K562 (cell line): ENCODE results near the gene MORC1. TPM values are rescaled to one million over a fixed set of nuclear protein-coding genes. Genes with fewer than 3 reads are reported as not detected.

Source experiments
- ATAC-seq: fragments of 200-7000 bp; cut with Tn5 transposase; 3 replicates; pipeline ENCODE4 v1.9.1; 2020; ENCODE audit warnings: moderate library complexity
- BruUV-seq: library from RNA; stranded (reverse); fragments of 400-500 nt; replicated peaks from 2 replicates; lab custom pipeline; 2021; lab: Mats Ljungman, UMichigan
- CTCF ChIA-PET: fragments of 300-600 bp; formaldehyde crosslinking; extraction: SDS; loops from one replicate; lab custom pipeline; 2021; ENCODE audit warnings: low intra/inter-chr PET ratio; lab: Yijun Ruan, JAX
- POLR2A ChIA-PET: fragments of 300-600, 350-650 bp; sonication (Branson Sonifier 250); formaldehyde crosslinking; extraction: SDS; loops from one replicate; lab custom pipeline; 2021; ENCODE audit warnings: antibody characterized with exemption, inconsistent platforms; lab: Yijun Ruan, JAX
- DNase-seq, 4 experiments: peaks; one replicate each; pipeline versions ENCODE4 v3.0.0 to v3.0.0-alpha.2; 2011 to 2018; ENCODE audit warnings: low spot score in 3 of 4, mixed read lengths in 3 of 4; ENCODE audit errors: extremely low read depth in 1 of 4
- FAIRE-seq: peaks from 2 replicates; lab custom pipeline; 2011; peaks lifted over from hg19 to GRCh38; lab: Jason Lieb, UNC
- H2AFZ ChIP-seq: 2 replicates; pipeline ENCODE4 v1.6.0; 2011; ENCODE audit warnings: low read depth, low read length, control low read depth, inconsistent platforms
- H3K27ac ChIP-seq: fragments of 200-600 bp; 3 replicates; pipeline ENCODE4 v1.8.0; 2011; ENCODE audit warnings: low read depth, mild to moderate bottlenecking, control low read depth, inconsistent platforms, low read length, moderate library complexity, mixed read lengths; ENCODE audit errors: extremely low read depth
- H3K27me3 ChIP-seq, 2 experiments: fragments of 300-600 bp in 1 of 2; 2 replicates in 1 of 2; 3 replicates in 1 of 2; pipeline versions ENCODE4 v1.6.0 to v1.8.0; 2011; ENCODE audit warnings: inconsistent platforms in 2 of 2, low read length in 2 of 2, mild to moderate bottlenecking in 1 of 2, mixed read lengths in 1 of 2, moderate library complexity in 1 of 2; ENCODE audit not compliant: control insufficient read depth in 2 of 2, insufficient read depth in 2 of 2
- H3K36me3 ChIP-seq: fragments of 300-600 bp; 3 replicates; pipeline ENCODE4 v1.8.0; 2011; ENCODE audit warnings: mild to moderate bottlenecking, low read length, inconsistent platforms; ENCODE audit not compliant: control insufficient read depth, insufficient read depth
- H3K4me1 ChIP-seq, 2 experiments: fragments of 200-600 bp in 1 of 2; replicated peaks in 1 of 2; 2 replicates in 1 of 2; 3 replicates in 1 of 2; pipeline versions ENCODE4 v1.5.1 to v1.8.0; 2011; ENCODE audit warnings: inconsistent platforms in 2 of 2, low read length in 2 of 2, mild to moderate bottlenecking in 1 of 2, mixed read lengths in 1 of 2, moderate library complexity in 1 of 2; ENCODE audit not compliant: control insufficient read depth in 2 of 2, insufficient read depth in 2 of 2
- H3K4me2 ChIP-seq: 2 replicates; pipeline ENCODE4 v1.6.1; 2011; ENCODE audit warnings: low read length, control low read depth, inconsistent platforms, mixed read lengths; ENCODE audit not compliant: insufficient read depth
- H3K4me3 ChIP-seq: fragments of 200-600 bp; sonication (generic), shearing (Covaris generic); 2 replicates; pipeline ENCODE4 v1.5.1; 2016; ENCODE audit warnings: control low read depth, inconsistent platforms
- H3K79me2 ChIP-seq: fragments of 200-600 bp; 3 replicates; pipeline ENCODE4 v1.8.0; 2011; ENCODE audit warnings: low read length, inconsistent platforms; ENCODE audit not compliant: control insufficient read depth, insufficient read depth
- H3K9ac ChIP-seq, 2 experiments: 2 replicates each; pipeline versions ENCODE4 v1.6.0 to v1.6.1; 2011; ENCODE audit warnings: low read depth in 2 of 2, low read length in 2 of 2, control low read depth in 1 of 2, inconsistent platforms in 1 of 2, mild to moderate bottlenecking in 1 of 2, mixed read lengths in 1 of 2; ENCODE audit not compliant: insufficient read depth in 1 of 2
- H3K9me1 ChIP-seq: one replicate; pipeline ENCODE4 v1.6.0; 2011; ENCODE audit warnings: inconsistent platforms, mild to moderate bottlenecking, low read length, moderate library complexity; ENCODE audit not compliant: control insufficient read depth, insufficient read depth
- H3K9me3 ChIP-seq: replicated peaks from 2 replicates; pipeline ENCODE4 v1.5.1; 2011; ENCODE audit warnings: low read depth, low read length, inconsistent platforms; ENCODE audit not compliant: control insufficient read depth, insufficient read depth
- H4K20me1 ChIP-seq: replicated peaks from 2 replicates; pipeline ENCODE4 v1.6.1; 2011; ENCODE audit warnings: low read length, inconsistent platforms, mixed read lengths; ENCODE audit not compliant: control insufficient read depth, insufficient read depth
- ELF1 ChIP-seq: fragments of 200-800 bp; sonication (Bioruptor generic); IDR thresholded peaks from 2 replicates; pipeline ENCODE4 v1.6.1; 2016; ENCODE audit warnings: missing genetic modification characterization, missing compliant biosample characterization
- ERF ChIP-seq: fragments of 450-650 bp; formaldehyde crosslinking; IDR thresholded peaks from 2 replicates; pipeline ENCODE4 v1.4.0; 2020; ENCODE audit warnings: mild to moderate bottlenecking, mixed read lengths
- ETS2 ChIP-seq: IDR thresholded peaks from 2 replicates; pipeline ENCODE4 v1.6.1; 2016; ENCODE audit warnings: borderline replicate concordance, missing genetic modification characterization, mild to moderate bottlenecking, moderate library complexity, missing compliant biosample characterization; ENCODE audit not compliant: poor library complexity, severe bottlenecking
- MTA2 ChIP-seq: fragments of 450-650 bp; IDR thresholded peaks from 2 replicates; pipeline ENCODE4 v1.6.1; 2016; ENCODE audit warnings: low read depth
- MTA3 ChIP-seq: fragments of 450-650 bp; formaldehyde crosslinking; IDR thresholded peaks from 2 replicates; pipeline ENCODE4 v1.6.1; 2017; ENCODE audit warnings: mild to moderate bottlenecking, borderline replicate concordance
- NFATC3 ChIP-seq: fragments of 450-650 bp; IDR thresholded peaks from 2 replicates; pipeline ENCODE4 v1.6.1; 2017; ENCODE audit warnings: mild to moderate bottlenecking
- POLR3A ChIP-seq: IDR thresholded peaks from 2 replicates; pipeline ENCODE4 v1.6.1; 2011; ENCODE audit warnings: borderline replicate concordance, mild to moderate bottlenecking, moderate library complexity; ENCODE audit not compliant: insufficient read length, insufficient read depth; ENCODE audit errors: extremely low read depth
- POU5F1 ChIP-seq: fragments of 150-350 bp; IDR thresholded peaks from 2 replicates; pipeline ENCODE4 v1.6.1; 2014; ENCODE audit warnings: borderline replicate concordance, low read length, low read depth, mild to moderate bottlenecking; ENCODE audit not compliant: partially characterized antibody
- PURB ChIP-seq: sonication (generic); formaldehyde crosslinking; IDR thresholded peaks from 2 replicates; pipeline ENCODE4 v1.9.0; 2021; ENCODE audit warnings: low read depth, mild to moderate bottlenecking, missing genetic modification reagents
- SMARCA5 ChIP-seq: fragments of 450-650 bp; IDR thresholded peaks from 2 replicates; pipeline ENCODE4 v1.6.1; 2016
- USF2 ChIP-seq: sonication (generic); formaldehyde crosslinking; IDR thresholded peaks from 2 replicates; pipeline ENCODE4 v1.5.0; 2020; ENCODE audit warnings: missing genetic modification reagents
- ZBTB26 ChIP-seq: fragments of 450-650 bp; formaldehyde crosslinking; IDR thresholded peaks from 2 replicates; pipeline ENCODE4 v1.4.0; 2022; ENCODE audit warnings: missing genetic modification characterization
- ZBTB49 ChIP-seq: sonication (generic); formaldehyde crosslinking; IDR thresholded peaks from 2 replicates; pipeline ENCODE4 v1.8.0; 2022; ENCODE audit warnings: missing genetic modification reagents, mild to moderate bottlenecking, borderline replicate concordance
- ZKSCAN3 ChIP-seq: fragments of 250-450 bp; sonication (Bioruptor Pico); IDR thresholded peaks from 2 replicates; pipeline ENCODE4 v1.4.0; 2020
- ZNF224 ChIP-seq: sonication (generic); formaldehyde crosslinking; IDR thresholded peaks from 2 replicates; pipeline ENCODE4 v1.8.0; 2022; ENCODE audit warnings: mild to moderate bottlenecking, missing genetic modification reagents
- WGBS: fragments of 100-300 bp; shearing (Covaris generic); methylation state at CpG from one replicate; pipeline ENCODE4 v1.1.6; 2016; ENCODE audit warnings: low coverage, mixed read lengths; ENCODE audit not compliant: insufficient coverage; ENCODE audit errors: missing lambda C conversion rate; 5-methylcytosine and 5-hydroxymethylcytosine counted together
- in situ Hi-C: fragments of 300-500 bp; cut with MboI; formaldehyde crosslinking; loops from 4 replicates; pipeline ENCODE4 v1.15.0; 2018; ENCODE audit warnings: inconsistent platforms, mixed read lengths
- intact Hi-C: fragments of 100-400 bp; cut with micrococcal nuclease; formaldehyde crosslinking; loops from 2 replicates; pipeline ENCODE4 v1.14.2; 2022
- polyA plus RNA-seq, 8 experiments: library from polyadenylated mRNA; depleted of rRNA in 4 of 8; stranded (reverse) in 5 of 8; unstranded in 3 of 8; fragments of >200 nt; fragmentation: Nextera tagmentation in 2 of 8; fragmentation: Illumina TruSeq in 1 of 8; extraction: Ambion mirVana in 2 of 8; extraction: Trizol in 1 of 8; gene quantifications; 2 replicates each; pipeline versions ENCODE4 v1.2.1 to v1.2.3, GENCODE V29; 2011 to 2014; ENCODE audit warnings: inconsistent platforms in 1 of 8, missing spikeins in 1 of 8
- total RNA-seq, 7 experiments: library from RNA; depleted of rRNA in 6 of 7; stranded (reverse); fragments of >200 nt in 6 of 7; fragmentation: Illumina TruSeq in 2 of 7; extraction: Trizol in 2 of 7; gene quantifications; 2 replicates each; pipeline versions ENCODE4 v1.2.1 to v1.2.3, GENCODE V29; 2011 to 2021; ENCODE audit warnings: low replicate concordance in 1 of 7
- TF ChIP-seq, protein P1 (sequence below): sonication (generic); formaldehyde crosslinking; IDR thresholded peaks from 2 replicates; pipeline ENCODE4 v1.8.1; 2023; ENCODE audit warnings: mild to moderate bottlenecking, missing genetic modification reagents

MORC1 gene
- total and polyA plus RNA-seq, 9 of the 15 experiments (the other 6 are each of a cell fraction or from before 2014, with no cell fraction given), result 0.08 to 0.41 (median 0.30) TPM; not detected in 1

GRCh38 chr3:109073116-109073515, 44.8 kb downstream of the MORC1 start (continued):
- TF ChIP-seq USF2, result no peak
- no peak for TF ChIP-seq ELF1
- TF ChIP-seq ETS2 (tag), result no peak
- TF ChIP-seq NFATC3, result no peak
- TF ChIP-seq, all 486 proteins: peak for 0

DNA sequence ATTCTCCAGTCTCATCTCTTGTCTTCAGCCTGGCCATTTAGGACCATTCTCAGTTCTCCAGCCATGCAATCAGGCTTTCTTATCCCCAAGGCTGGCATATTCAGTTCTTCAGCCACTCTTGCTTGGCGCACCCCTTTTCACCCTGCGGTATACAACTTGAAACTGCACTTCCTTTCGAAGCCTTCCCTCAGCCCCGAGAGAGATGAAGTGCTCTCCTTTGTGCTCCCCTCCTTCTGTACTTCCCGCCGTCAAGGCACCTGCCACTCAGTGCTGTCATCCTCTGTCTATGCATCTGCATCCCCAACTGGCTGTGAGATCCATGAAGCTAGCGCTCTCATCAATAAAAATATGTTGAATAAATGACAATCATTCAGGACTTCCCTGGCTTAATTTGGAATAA, 45.7 kb downstream of the MORC1 start:
- H3K79me2 ChIP-seq, result no peaks in the 10 kb centered on the region
- H3K27ac ChIP-seq, result no peak overlapping the region
- no peaks in the 10 kb centered on the region for H3K9me1 ChIP-seq
- FAIRE-seq (no peak), ATAC-seq (no peak), DNase-seq (no peak)
- H3K9ac ChIP-seq, result no peak overlapping the region
- intact Hi-C loops (no loop called here), in situ Hi-C loops (no loop called here)
- no TSS peak for BruUV-seq
- POLR2A ChIA-PET, result no interaction called here
- no peak overlapping the region for H2AFZ ChIP-seq
- H3K4me3 ChIP-seq, result no peak overlapping the region
- H3K27me3 ChIP-seq, result no peaks in the 10 kb centered on the region
- H3K4me2 ChIP-seq, result no peak overlapping the region
- H3K9me3 ChIP-seq, result no peaks in the 10 kb centered on the region
- no peaks in the 10 kb centered on the region for H4K20me1 ChIP-seq
- CTCF ChIA-PET, result no interaction called here
- H3K4me1 ChIP-seq, result no peaks in the 10 kb centered on the region
- 0% methylated on average over 7 of the region's 7 CpGs for WGBS
- H3K36me3 ChIP-seq, result no peaks in the 10 kb centered on the region
- no peak for TF ChIP-seq ZNF224 (CRISPR knock-in tag)
- TF ChIP-seq ZBTB26 (CRISPR knock-in tag), result no peak
- TF ChIP-seq MTA2, result no peak
- TF ChIP-seq ERF (CRISPR knock-in tag), result no peak
- TF ChIP-seq, protein P1, sequence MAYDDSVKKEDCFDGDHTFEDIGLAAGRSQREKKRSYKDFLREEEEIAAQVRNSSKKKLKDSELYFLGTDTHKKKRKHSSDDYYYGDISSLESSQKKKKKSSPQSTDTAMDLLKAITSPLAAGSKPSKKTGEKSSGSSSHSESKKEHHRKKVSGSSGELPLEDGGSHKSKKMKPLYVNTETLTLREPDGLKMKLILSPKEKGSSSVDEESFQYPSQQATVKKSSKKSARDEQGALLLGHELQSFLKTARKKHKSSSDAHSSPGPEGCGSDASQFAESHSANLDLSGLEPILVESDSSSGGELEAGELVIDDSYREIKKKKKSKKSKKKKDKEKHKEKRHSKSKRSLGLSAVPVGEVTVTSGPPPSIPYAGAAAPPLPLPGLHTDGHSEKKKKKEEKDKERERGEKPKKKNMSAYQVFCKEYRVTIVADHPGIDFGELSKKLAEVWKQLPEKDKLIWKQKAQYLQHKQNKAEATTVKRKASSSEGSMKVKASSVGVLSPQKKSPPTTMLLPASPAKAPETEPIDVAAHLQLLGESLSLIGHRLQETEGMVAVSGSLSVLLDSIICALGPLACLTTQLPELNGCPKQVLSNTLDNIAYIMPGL (CRISPR knock-in tag), result no peak
- no peak for TF ChIP-seq POU5F1
- no peak for TF ChIP-seq PURB (CRISPR knock-in tag)
- TF ChIP-seq ZBTB49 (CRISPR knock-in tag), result no peak
- no peak for TF ChIP-seq ZKSCAN3
- no peak for TF ChIP-seq SMARCA5
- no peak for TF ChIP-seq MTA3
- TF ChIP-seq POLR3A, result no peak
